ENCODE measurements around the gene MSANTD1.

MSANTD1 gene

GRCh38 chr4:3208826-3209225 is 40.1 kb upstream of the MSANTD1 start:
- no peak overlapping the region for H2AK5ac ChIP-seq (ENCODE audit: low read length)
- no peak overlapping the region for H3K4me3 ChIP-seq (ENCODE audit: low read length)
- no peak overlapping the region for H3K4ac ChIP-seq (ENCODE audit: low read depth, low read length)
- H2BK15ac ChIP-seq (replicated peaks; ENCODE audit: low read depth) = no peak overlapping the region
- H4K8ac ChIP-seq (ENCODE audit: low read depth, low read length) = no peak overlapping the region
- no peak overlapping the region for H2BK5ac ChIP-seq (ENCODE audit: low read length)
- H2BK120ac ChIP-seq (ENCODE audit: low read depth, low read length) = no peak overlapping the region
- H4K5ac ChIP-seq (ENCODE audit: low read length) = no peak overlapping the region
- no peaks in the 10 kb centered on the region for H3K79me1 ChIP-seq (ENCODE audit: low read length)
- no peak overlapping the region for H3K23ac ChIP-seq (ENCODE audit: low read length)
- peaks cover 25% of the 10 kb centered on the region for H3K36me3 ChIP-seq (ENCODE audit: control insufficient read depth, insufficient read depth, low read length)
- H3K18ac ChIP-seq (ENCODE audit: low read length) = no peak overlapping the region
- H3K4me1 ChIP-seq (ENCODE audit: control insufficient read depth, low read depth, low read length) = no peaks in the 10 kb centered on the region
- H3K27ac ChIP-seq (ENCODE audit: low read depth, low read length) = no peak overlapping the region
- no peak overlapping the region for H3K56ac ChIP-seq (ENCODE audit: low read length)
- no CpG with 5 or more reads among the region's 14 CpGs for WGBS (ENCODE audit: extremely low coverage, insufficient coverage, low lambda C conversion rate)
- no peak overlapping the region for H3K9ac ChIP-seq (ENCODE audit: low read length)
- DNase-seq = no peak
- H3K79me2 ChIP-seq (ENCODE audit: control insufficient read depth, insufficient read depth, low read length) = no peaks in the 10 kb centered on the region
- no peaks in the 10 kb centered on the region for H3K27me3 ChIP-seq (ENCODE audit: insufficient read depth, low read length, poor library complexity)
- no peak overlapping the region for H3K4me2 ChIP-seq (ENCODE audit: low read length)

- H3K18ac ChIP-seq (ENCODE audit: low read length) = no peak overlapping the region
- H4K5ac ChIP-seq (ENCODE audit: low read length) = no peak overlapping the region
- no peak overlapping the region for H2BK5ac ChIP-seq (ENCODE audit: low read length)
- no peak overlapping the region for H3K27ac ChIP-seq (ENCODE audit: low read depth, low read length)
- H3K27me3 ChIP-seq (ENCODE audit: insufficient read depth, low read length, poor library complexity) = no peaks in the 10 kb centered on the region
- DNase-seq = no peak
- H3K4me3 ChIP-seq (ENCODE audit: low read length) = no peak overlapping the region
- no peak overlapping the region for H3K23ac ChIP-seq (ENCODE audit: low read length)
- H3K4ac ChIP-seq (ENCODE audit: low read depth, low read length) = no peak overlapping the region
- no peaks in the 10 kb centered on the region for H3K79me2 ChIP-seq (ENCODE audit: control insufficient read depth, insufficient read depth, low read length)
- no peak overlapping the region for H2AK5ac ChIP-seq (ENCODE audit: low read length)
- H3K36me3 ChIP-seq (ENCODE audit: control insufficient read depth, insufficient read depth, low read length) = peaks cover 27% of the 10 kb centered on the region
- H3K56ac ChIP-seq (ENCODE audit: low read length) = no peak overlapping the region
- no peak overlapping the region for H3K9ac ChIP-seq (ENCODE audit: low read length)
- H2BK15ac ChIP-seq (replicated peaks; ENCODE audit: low read depth) = no peak overlapping the region
- H4K8ac ChIP-seq (ENCODE audit: low read depth, low read length) = no peak overlapping the region
- WGBS (ENCODE audit: extremely low coverage, insufficient coverage, low lambda C conversion rate) = no CpG with 5 or more reads among the region's 17 CpGs
- no peak overlapping the region for H3K4me2 ChIP-seq (ENCODE audit: low read length)
- H3K79me1 ChIP-seq (ENCODE audit: low read length) = no peaks in the 10 kb centered on the region
- H2BK120ac ChIP-seq (ENCODE audit: low read depth, low read length) = no peak overlapping the region
- H3K4me1 ChIP-seq (ENCODE audit: control insufficient read depth, low read depth, low read length) = no peaks in the 10 kb centered on the region
Measured at GRCh38 chr4:3209551-3210325, 39.2 kb upstream of the MSANTD1 start.

GRCh38 chr4:3210467-3210866 is 38.5 kb upstream of the MSANTD1 start:
- Histone ChIP-seq H3K4me3 (ENCODE audit: low read length) (no peak overlapping the region), H2BK120ac (ENCODE audit: low read depth, low read length) (no peak overlapping the region), H4K5ac (ENCODE audit: low read length) (no peak overlapping the region), H2BK15ac (replicated peaks; ENCODE audit: low read depth) (no peak overlapping the region), H3K4me2 (ENCODE audit: low read length) (no peak overlapping the region), H2AK5ac (ENCODE audit: low read length) (no peak overlapping the region), H3K9ac (ENCODE audit: low read length) (no peak overlapping the region), H3K23ac (ENCODE audit: low read length) (no peak overlapping the region), H2BK5ac (ENCODE audit: low read length) (no peak overlapping the region), H3K4me1 (ENCODE audit: control insufficient read depth, low read depth, low read length) (no peaks in the 10 kb centered on the region), H3K27me3 (ENCODE audit: insufficient read depth, low read length, poor library complexity) (no peaks in the 10 kb centered on the region), H3K56ac (ENCODE audit: low read length) (no peak overlapping the region), H3K36me3 (ENCODE audit: control insufficient read depth, insufficient read depth, low read length) (peaks cover 31% of the 10 kb centered on the region), H3K79me2 (ENCODE audit: control insufficient read depth, insufficient read depth, low read length) (no peaks in the 10 kb centered on the region), H4K8ac (ENCODE audit: low read depth, low read length) (no peak overlapping the region), H3K27ac (ENCODE audit: low read depth, low read length) (no peak overlapping the region), H3K18ac (ENCODE audit: low read length) (no peak overlapping the region), H3K79me1 (ENCODE audit: low read length) (no peaks in the 10 kb centered on the region), H3K4ac (ENCODE audit: low read depth, low read length) (no peak overlapping the region)
- WGBS (ENCODE audit: extremely low coverage, insufficient coverage, low lambda C conversion rate) = no CpG with 5 or more reads among the region's 6 CpGs
- DNase-seq = no peak

DNA sequence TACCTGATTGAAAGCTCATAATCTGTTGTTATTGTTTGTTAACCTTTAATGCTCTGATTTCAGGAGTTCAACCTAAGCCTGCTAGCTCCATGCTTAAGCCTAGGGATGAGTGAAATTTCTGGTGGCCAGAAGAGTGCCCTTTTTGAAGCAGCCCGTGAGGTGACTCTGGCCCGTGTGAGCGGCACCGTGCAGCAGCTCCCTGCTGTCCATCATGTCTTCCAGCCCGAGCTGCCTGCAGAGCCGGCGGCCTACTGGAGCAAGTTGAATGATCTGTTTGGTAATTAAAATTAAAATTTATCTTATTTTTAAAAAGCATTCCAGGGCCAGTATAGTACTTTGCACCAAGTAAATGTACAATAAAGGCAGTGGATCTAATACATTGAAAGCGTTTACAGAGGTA is 37.1 kb upstream of the MSANTD1 start:
- Histone ChIP-seq H2BK120ac (ENCODE audit: low read depth, low read length) (no peak overlapping the region), H3K4me1 (ENCODE audit: control insufficient read depth, low read depth, low read length) (no peaks in the 10 kb centered on the region), H2BK15ac (replicated peaks; ENCODE audit: low read depth) (no peak overlapping the region), H3K4me3 (ENCODE audit: low read length) (no peak overlapping the region), H3K56ac (ENCODE audit: low read length) (no peak overlapping the region), H2BK5ac (ENCODE audit: low read length) (no peak overlapping the region), H3K27me3 (ENCODE audit: insufficient read depth, low read length, poor library complexity) (no peaks in the 10 kb centered on the region), H3K36me3 (ENCODE audit: control insufficient read depth, insufficient read depth, low read length) (peaks cover 31% of the 10 kb centered on the region), H4K5ac (ENCODE audit: low read length) (no peak overlapping the region), H3K9ac (ENCODE audit: low read length) (no peak overlapping the region), H3K4ac (ENCODE audit: low read depth, low read length) (no peak overlapping the region), H2AK5ac (ENCODE audit: low read length) (no peak overlapping the region), H4K8ac (ENCODE audit: low read depth, low read length) (no peak overlapping the region), H3K23ac (ENCODE audit: low read length) (no peak overlapping the region), H3K4me2 (ENCODE audit: low read length) (no peak overlapping the region), H3K27ac (ENCODE audit: low read depth, low read length) (no peak overlapping the region), H3K79me2 (ENCODE audit: control insufficient read depth, insufficient read depth, low read length) (no peaks in the 10 kb centered on the region), H3K79me1 (ENCODE audit: low read length) (no peaks in the 10 kb centered on the region), H3K18ac (ENCODE audit: low read length) (no peak overlapping the region)
- WGBS (ENCODE audit: extremely low coverage, insufficient coverage, low lambda C conversion rate) = no CpG with 5 or more reads among the region's 8 CpGs
- DNase-seq = no peak

DNA sequence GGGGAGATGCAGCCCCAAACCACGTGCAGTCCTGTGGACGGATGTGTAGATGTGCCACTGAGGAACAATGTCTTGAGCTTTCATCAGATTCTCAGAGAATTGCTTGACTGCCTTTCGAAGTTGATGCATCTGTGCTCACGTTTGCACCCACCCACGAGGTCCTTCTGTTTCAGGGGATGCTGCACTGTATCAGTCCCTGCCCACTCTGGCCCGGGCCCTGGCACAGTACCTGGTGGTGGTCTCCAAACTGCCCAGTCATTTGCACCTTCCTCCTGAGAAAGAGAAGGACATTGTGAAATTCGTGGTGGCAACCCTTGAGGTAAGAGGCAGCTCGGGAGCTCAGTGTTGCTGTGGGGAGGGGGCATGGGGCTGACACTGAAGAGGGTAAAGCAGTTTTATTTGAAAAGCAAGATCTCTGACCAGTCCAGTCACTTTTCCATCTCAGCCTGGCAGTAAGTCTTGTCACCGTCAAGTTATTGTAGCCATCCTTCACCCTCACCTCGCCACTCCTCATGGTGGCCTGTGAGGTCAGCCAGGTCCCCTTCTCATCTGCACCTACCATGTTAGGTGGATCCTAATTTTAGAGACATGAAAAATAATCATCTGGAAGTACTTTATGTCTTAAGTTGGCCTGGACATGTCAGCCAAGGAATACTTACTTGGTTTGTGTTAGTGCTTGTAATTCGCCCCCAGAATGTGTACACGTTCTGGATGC is 36.4 kb upstream of the MSANTD1 start:
- H3K23ac ChIP-seq (ENCODE audit: low read length) = no peak overlapping the region
- H2AK5ac ChIP-seq (ENCODE audit: low read length) = no peak overlapping the region
- H3K4me2 ChIP-seq (ENCODE audit: low read length) = no peak overlapping the region
- H3K18ac ChIP-seq (ENCODE audit: low read length) = no peak overlapping the region
- H3K4me1 ChIP-seq (ENCODE audit: control insufficient read depth, low read depth, low read length) = no peaks in the 10 kb centered on the region
- H4K5ac ChIP-seq (ENCODE audit: low read length) = no peak overlapping the region
- H3K4ac ChIP-seq (ENCODE audit: low read depth, low read length) = no peak overlapping the region
- H3K27me3 ChIP-seq (ENCODE audit: insufficient read depth, low read length, poor library complexity) = no peaks in the 10 kb centered on the region
- H3K79me1 ChIP-seq (ENCODE audit: low read length) = no peaks in the 10 kb centered on the region
- H2BK15ac ChIP-seq (replicated peaks; ENCODE audit: low read depth) = no peak overlapping the region
- H3K79me2 ChIP-seq (ENCODE audit: control insufficient read depth, insufficient read depth, low read length) = no peaks in the 10 kb centered on the region
- peaks cover 35% of the 10 kb centered on the region for H3K36me3 ChIP-seq (ENCODE audit: control insufficient read depth, insufficient read depth, low read length)
- WGBS (ENCODE audit: extremely low coverage, insufficient coverage, low lambda C conversion rate) = no CpG with 5 or more reads among the region's 12 CpGs
- H2BK5ac ChIP-seq (ENCODE audit: low read length) = no peak overlapping the region
- no peak overlapping the region for H3K9ac ChIP-seq (ENCODE audit: low read length)
- no peak overlapping the region for H4K8ac ChIP-seq (ENCODE audit: low read depth, low read length)
- H2BK120ac ChIP-seq (ENCODE audit: low read depth, low read length) = no peak overlapping the region
- no peak overlapping the region for H3K56ac ChIP-seq (ENCODE audit: low read length)
- H3K4me3 ChIP-seq (ENCODE audit: low read length) = no peak overlapping the region
- no peak for DNase-seq
- no peak overlapping the region for H3K27ac ChIP-seq (ENCODE audit: low read depth, low read length)

Measured in mesendoderm (in vitro differentiated cells).